Mesodermal cell (in vitro differentiated cells): ENCODE data around the gene AKR1B1.

Experiments
- H3K27ac ChIP-seq: 2 replicates; pipeline ENCODE4 v1.7.0; 2013; ENCODE audit warnings: mild to moderate bottlenecking, low read depth, low read length, moderate library complexity; ENCODE audit not compliant: severe bottlenecking
- H3K36me3 ChIP-seq: 2 replicates; pipeline ENCODE4 v1.7.1; 2013; ENCODE audit warnings: mild to moderate bottlenecking, low read length, moderate library complexity; ENCODE audit not compliant: control insufficient read depth, insufficient read depth
- H3K4me1 ChIP-seq: one replicate; pipeline ENCODE4 v1.7.1; 2013; ENCODE audit warnings: mild to moderate bottlenecking, low read length; ENCODE audit not compliant: insufficient read depth, control insufficient read depth, poor library complexity, severe bottlenecking
- H3K4me3 ChIP-seq: 2 replicates; pipeline ENCODE4 v1.7.0; 2013; ENCODE audit warnings: low read length, control low read depth, mild to moderate bottlenecking; ENCODE audit not compliant: insufficient read depth, poor library complexity, severe bottlenecking; ENCODE audit errors: extremely low read depth
- H3K9me3 ChIP-seq: 2 replicates; pipeline ENCODE4 v1.7.1; 2013; ENCODE audit warnings: mild to moderate bottlenecking, low read length, moderate library complexity; ENCODE audit not compliant: control insufficient read depth
- WGBS, 2 experiments: methylation state at CpG; one replicate each; pipeline ENCODE4 v1.1.5; 2013; ENCODE audit warnings: missing lambda C conversion rate in 2 of 2; ENCODE audit not compliant: insufficient coverage in 2 of 2; 5-methylcytosine and 5-hydroxymethylcytosine counted together

Gene AKR1B1

DNA sequence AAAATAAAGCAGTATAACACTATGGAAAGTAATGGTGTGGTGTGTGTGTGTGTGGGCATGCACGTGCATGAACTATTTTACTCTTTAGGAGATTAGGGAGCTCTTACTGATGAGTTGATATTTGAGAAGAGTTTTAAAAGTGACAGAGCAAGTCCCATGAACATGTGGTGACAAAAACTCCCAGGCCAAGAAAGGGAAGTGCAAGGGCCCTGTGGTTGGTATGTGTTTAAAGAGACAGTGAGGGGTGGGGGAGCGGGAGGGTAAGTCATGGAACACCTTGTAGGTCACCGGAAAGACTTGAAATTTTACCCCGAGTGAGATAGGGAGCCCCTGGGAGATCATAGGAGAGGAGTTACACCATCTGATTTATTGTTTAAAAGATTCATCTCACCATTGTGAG is 63.3 kb downstream of the AKR1B1 start:
- no peaks in the 10 kb centered on the region for H3K4me1 ChIP-seq
- no peaks in the 10 kb centered on the region for H3K36me3 ChIP-seq
- no peak overlapping the region for H3K27ac ChIP-seq
- H3K9me3 ChIP-seq = no peaks in the 10 kb centered on the region
- 90 to 91% methylated on average over 3 to 4 of the region's 4 CpGs for WGBS, 2 experiments
- no peak overlapping the region for H3K4me3 ChIP-seq

DNA sequence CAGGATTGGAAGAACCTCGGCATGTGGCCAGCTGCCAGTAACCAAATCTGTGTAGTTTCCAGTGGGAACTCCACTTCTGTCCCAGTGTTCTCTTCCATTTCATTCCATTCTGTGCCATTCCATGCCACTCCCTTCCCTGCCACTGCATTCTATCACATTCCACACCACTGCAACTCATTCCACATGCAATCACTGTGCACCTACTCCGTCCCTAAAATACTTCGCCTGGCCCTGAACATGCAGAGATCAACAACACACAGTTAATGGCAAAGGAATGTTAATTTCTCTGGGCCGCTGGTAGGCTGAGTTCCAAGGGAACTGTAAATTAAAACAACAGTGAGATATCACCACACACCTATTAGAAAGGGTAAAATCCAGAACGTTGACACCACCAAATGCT is 64.8 kb downstream of the AKR1B1 start:
- no peak overlapping the region for H3K4me3 ChIP-seq
- H3K4me1 ChIP-seq = no peaks in the 10 kb centered on the region
- H3K27ac ChIP-seq = no peak overlapping the region
- WGBS, 2 experiments = 73 to 77% methylated on average over 4 of the region's 5 CpGs
- H3K36me3 ChIP-seq = no peaks in the 10 kb centered on the region
- no peaks in the 10 kb centered on the region for H3K9me3 ChIP-seq
